BJ (cell line): ENCODE measurements around the gene SNAI3. TPM values are rescaled to one million over a fixed set of nuclear protein-coding genes. Genes with fewer than 3 reads are reported as not detected.

Source experiments
- CTCF ChIA-PET: fragments of 350-600 bp; formaldehyde crosslinking; extraction: SDS; loops from one replicate; lab custom pipeline; 2021; ENCODE audit warnings: antibody characterized with exemption, inconsistent platforms; lab: Yijun Ruan, JAX
- POLR2A ChIA-PET: fragments of 300-600 bp; sonication (Branson Sonifier 250); formaldehyde crosslinking; extraction: SDS; loops from one replicate; lab custom pipeline; 2021; ENCODE audit warnings: antibody characterized with exemption; lab: Charles Lee
- DNase-seq: peaks from one replicate; pipeline ENCODE4 v3.0.0-alpha.2; 2011; ENCODE audit warnings: low read depth
- H3K27me3 ChIP-seq: 2 replicates; pipeline ENCODE4 v1.6.0; 2011; ENCODE audit warnings: low read length; ENCODE audit not compliant: control insufficient read depth, insufficient read depth
- H3K36me3 ChIP-seq: 2 replicates; pipeline ENCODE4 v1.5.1; 2011; ENCODE audit warnings: low read length; ENCODE audit not compliant: control insufficient read depth, insufficient read depth
- H3K4me3 ChIP-seq: 2 replicates; pipeline ENCODE4 v1.5.1; 2011; ENCODE audit warnings: low read depth, mild to moderate bottlenecking, control low read depth, low read length
- CTCF ChIP-seq: IDR thresholded peaks from 2 replicates; pipeline ENCODE4 v1.5.1; 2011; ENCODE audit warnings: low read depth, mild to moderate bottlenecking, control low read depth, inconsistent platforms, low read length, moderate library complexity; ENCODE audit not compliant: insufficient read depth
- polyA plus RNA-seq: library from polyadenylated mRNA; depleted of rRNA; stranded (reverse); fragments of >200 nt; gene quantifications from 2 replicates; pipeline ENCODE4 v1.2.3, GENCODE V29; 2011

Gene SNAI3
- polyA plus RNA-seq, 1 experiment, result not detected

- ChIA-PET POLR2A (no interaction called here), CTCF (interaction anchor here (1.2 kb wide), 1 partner anchor 11 kb away, joined by 3 read pairs; no protein-coding TSS in a partner anchor)
- Histone ChIP-seq H3K36me3 (peaks cover 5% of the 10 kb centered on the region; the same call in 1 of the 2 replicates), H3K27me3 (no peaks in the 10 kb centered on the region), H3K4me3 (peak within 1 kb of the TSS; percentile 95)
- DNase-seq, result peak; percentile 17
- TF ChIP-seq CTCF, result no peak
Observed at GRCh38 chr16:88706229-88706964, 20.1 kb upstream of the SNAI3 start, which contains the start of the genes CTU2 and RNF166. Gene CTU2, plus strand, starts transcription at chr16:88706503. Its CDS starts 28 bp downstream, at chr16:88706531. Gene RNF166, minus strand, starts transcription at chr16:88706408. Its CDS starts 83 bp downstream, at chr16:88706325.

GRCh38 chr16:88705801-88706228 lies 19.5 kb upstream of the SNAI3 start:
- peak overlapping the region; percentile 95 for H3K4me3 ChIP-seq
- POLR2A ChIA-PET, result no interaction called here
- no peak for DNase-seq
- H3K27me3 ChIP-seq, result no peaks in the 10 kb centered on the region
- H3K36me3 ChIP-seq, result peaks cover 5% of the 10 kb centered on the region; the same call in 1 of the 2 replicates
- CTCF ChIA-PET, result interaction anchor here (1.1 kb wide), 1 partner anchor 31 kb away, joined by 3 read pairs; no protein-coding TSS in a partner anchor
- no peak for TF ChIP-seq CTCF

- POLR2A ChIA-PET, result no interaction called here
- TF ChIP-seq CTCF, result no peak
- Histone ChIP-seq H3K36me3 (peaks cover 3% of the 10 kb centered on the region; the same call in 1 of the 2 replicates), H3K27me3 (no peaks in the 10 kb centered on the region), H3K4me3 (peak overlapping the region; percentile 95)
- DNase-seq, result no peak
- CTCF ChIA-PET, result interaction anchor here (1.1 kb wide), 1 partner anchor 31 kb away, joined by 3 read pairs; no protein-coding TSS in a partner anchor
Observed at GRCh38 chr16:88705076-88705684, 18.9 kb upstream of the SNAI3 start.

- H3K27me3 ChIP-seq, result no peaks in the 10 kb centered on the region
- no peak for DNase-seq
- H3K36me3 ChIP-seq, result peaks cover 8% of the 10 kb centered on the region
- TF ChIP-seq CTCF, result no peak
- POLR2A ChIA-PET, result no interaction called here
- H3K4me3 ChIP-seq, result no peak overlapping the region
- CTCF ChIA-PET, result interaction anchor here (0.8 to 0.9 kb wide), 2 partner anchors 19 to 33 kb away, joined by 3 to 4 read pairs; no protein-coding TSS in a partner anchor
Observed at GRCh38 chr16:88703486-88704309, 17.4 kb upstream of the SNAI3 start.
